H1 (cell line): ENCODE measurements around the gene EXOC3L1. TPM values are rescaled to one million over a fixed set of nuclear protein-coding genes. Genes with fewer than 3 reads are reported as not detected.

Source experiments
- ASH2L ChIP-seq: fragments of 200-600, 300-600 bp; sonication (generic); IDR thresholded peaks from one replicate; pipeline ENCODE4 v1.7.1; 2017; ENCODE audit warnings: low read length
- CBX5 ChIP-seq: fragments of 300-800, 300-1000 bp; sonication (generic); IDR thresholded peaks from 2 replicates; pipeline ENCODE4 v1.7.1; 2016; ENCODE audit warnings: antibody characterized with exemption, low read length, low read depth
- CHD7 ChIP-seq: fragments of 300-600 bp; sonication (generic); IDR thresholded peaks from 2 replicates; pipeline ENCODE4 v1.7.1; 2012; ENCODE audit warnings: low read length, moderate library complexity, mild to moderate bottlenecking, inconsistent platforms; ENCODE audit not compliant: insufficient replicate concordance
- MAFK ChIP-seq: IDR thresholded peaks from 2 replicates; pipeline ENCODE4 v1.6.1; 2012; ENCODE audit warnings: low read depth, mild to moderate bottlenecking, improper control_type of control experiment, low read length
- MAX ChIP-seq: IDR thresholded peaks from 2 replicates; pipeline ENCODE4 v1.6.1; 2012; ENCODE audit warnings: inconsistent platforms
- SIN3A ChIP-seq, 2 experiments: IDR thresholded peaks in 1 of 2; conservative IDR thresholded peaks in 1 of 2; 2 replicates each; pipeline ENCODE4 v1.6.1; 2011 to 2012; ENCODE audit warnings: low read length in 2 of 2, improper control_type of control experiment in 1 of 2, low read depth in 1 of 2, mild to moderate bottlenecking in 1 of 2
- SIRT6 ChIP-seq: IDR thresholded peaks from one replicate; pipeline ENCODE4 v1.7.1; 2012; ENCODE audit warnings: low read length, inconsistent platforms
- TAF7 ChIP-seq: optimal IDR thresholded peaks from 2 replicates; pipeline ENCODE3; 2011; ENCODE audit warnings: low read depth, mild to moderate bottlenecking, inconsistent platforms, low read length, moderate library complexity, borderline replicate concordance
- TBP ChIP-seq: IDR thresholded peaks from 2 replicates; pipeline ENCODE4 v1.6.1; 2011; ENCODE audit warnings: low read depth, low read length, improper control_type of control experiment
- USF2 ChIP-seq: IDR thresholded peaks from 2 replicates; pipeline ENCODE4 v1.6.1; 2011; ENCODE audit warnings: low read length, improper control_type of control experiment
- polyA plus RNA-seq, 7 experiments: library from polyadenylated mRNA; depleted of rRNA in 3 of 7; stranded (reverse) in 5 of 7; unstranded in 2 of 7; fragments of >200 nt in 5 of 7; fragments of 200-250 nt in 2 of 7; gene quantifications; 1 replicate in 5 of 7; 2 replicates in 1 of 7; 4 replicates in 1 of 7; pipeline versions ENCODE4 v1.2.1 to v1.2.3, GENCODE V29; 2011 to 2013; ENCODE audit warnings: missing spikeins in 2 of 7, mixed read lengths in 2 of 7
- total RNA-seq: library from RNA; stranded (reverse); fragmentation: NEBNext Ultra II Directional; extraction: Animal tissue kit (Norgen Biotek cat#: 25700); gene quantifications from 2 replicates; pipeline ENCODE4 v1.2.1, GENCODE V29; 2021

EXOC3L1 gene
- total and polyA plus RNA-seq, 2 of the 8 experiments (the other 6 are each of a cell fraction or from before 2014, with no cell fraction given), result 1.3 TPM

GRCh38 chr16:67206838-67207248 is 16.9 kb upstream of the EXOC3L1 start (continued):
- TF ChIP-seq CHD7, result no peak
- no peak for TF ChIP-seq ASH2L
- no peak for TF ChIP-seq TBP
- no peak for TF ChIP-seq TAF7
- TF ChIP-seq CBX5, result no peak
- TF ChIP-seq MAX, result no peak
- no peak for TF ChIP-seq SIRT6
- TF ChIP-seq MAFK, result no peak
- TF ChIP-seq SIN3A (conservative IDR thresholded peaks at IDR 0.05 in 1 of 2, IDR thresholded peaks at IDR 0.05 in 1 of 2; ENCODE audit: low read depth in 1 of 2, low read length in 2 of 2), result no peak
- TF ChIP-seq USF2, result no peak
